ENCODE measurements around the gene GSTA4. TPM values are rescaled to one million over a fixed set of nuclear protein-coding genes. Genes with fewer than 3 reads are reported as not detected.

GSTA4 gene
- total RNA-seq, 1 experiment from 2014 or later = 5.3 TPM

DNA sequence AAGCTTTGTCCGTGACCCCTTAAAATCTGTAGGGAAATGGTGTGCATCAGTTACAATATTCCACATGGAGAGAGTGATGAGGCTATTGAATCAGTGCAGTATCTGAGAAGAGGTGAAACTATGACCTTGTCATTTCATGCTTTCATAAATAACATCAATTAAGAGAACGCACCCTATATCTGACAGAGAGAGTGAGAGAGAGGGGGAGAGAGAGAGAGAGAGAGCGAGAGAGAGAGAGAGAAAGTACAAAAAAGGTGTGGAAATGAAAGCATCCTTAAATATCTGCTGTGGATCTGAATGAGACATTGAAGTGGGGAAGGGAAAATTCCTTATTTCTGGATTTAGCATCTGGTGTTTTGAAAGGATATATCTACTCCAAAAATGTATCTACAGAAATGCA, 12.4 kb downstream of the GSTA4 start:
- Mint-ChIP-seq H3K36me3 (ENCODE audit: insufficient read depth, unreplicated experiment) (peaks cover 24% of the 10 kb centered on the region), H3K27ac (ENCODE audit: low read depth, unreplicated experiment) (no peak overlapping the region), H3K9me3 (ENCODE audit: unreplicated experiment) (no peaks in the 10 kb centered on the region), H3K4me3 (ENCODE audit: unreplicated experiment) (no peak overlapping the region), H3K27me3 (ENCODE audit: insufficient read depth, unreplicated experiment) (no peaks in the 10 kb centered on the region), H3K4me1 (ENCODE audit: insufficient read depth, unreplicated experiment) (no peaks in the 10 kb centered on the region)
- intact Hi-C loops (cut with micrococcal nuclease) = no loop called here
- TF ChIP-seq CTCF (IDR thresholded peaks at IDR 0.05; ENCODE audit: unreplicated experiment) = no peak
- CTCF ChIA-PET = interaction anchor here (0.6 to 1.0 kb wide), 3 partner anchors 13 to 150 kb away, joined by 3 to 4 read pairs (median 3); partner anchors contain the start of gene GSTA4
- POLR2A ChIA-PET = interaction anchor here (0.7 to 1.4 kb wide), 2 partner anchors 24 to 290 kb away, joined by 3 to 4 read pairs; no protein-coding TSS in a partner anchor
- BruUV-seq (replicated peaks) = no TSS peak
- DNase-seq (ENCODE audit: unreplicated experiment) = no peak

DNA sequence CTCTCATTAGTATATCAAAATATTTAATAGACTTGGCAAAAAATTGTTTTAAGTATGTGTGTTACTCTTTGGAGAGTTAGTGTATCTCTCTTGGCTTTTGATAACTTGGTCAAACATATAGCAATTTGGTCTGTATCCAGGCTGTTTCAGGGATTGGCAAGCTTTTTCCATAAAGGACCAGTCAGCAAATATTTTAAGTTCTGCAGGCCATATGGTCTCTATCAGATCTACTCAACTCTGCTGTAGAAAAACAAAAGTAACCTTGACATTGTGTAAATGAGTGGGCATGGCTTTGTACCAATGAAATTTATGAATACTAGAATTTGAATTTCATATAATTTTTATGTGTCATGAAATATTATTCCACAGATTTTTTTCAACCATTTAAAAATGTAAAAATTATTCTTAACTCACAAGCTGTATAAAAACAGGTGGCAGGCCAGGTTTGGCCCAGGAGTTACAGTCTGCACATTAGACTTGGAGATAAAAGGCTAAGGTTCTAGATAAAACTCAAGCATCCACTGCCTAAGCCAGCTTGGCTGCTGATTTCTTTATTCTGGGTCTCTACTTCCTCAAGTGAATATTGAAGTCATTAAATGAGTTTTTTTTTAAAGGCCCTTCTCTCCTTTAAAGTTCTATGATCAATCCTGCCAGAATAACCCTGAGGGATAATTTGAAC, 13.7 kb downstream of the GSTA4 start:
- intact Hi-C loops (cut with micrococcal nuclease) = no loop called here

DNA sequence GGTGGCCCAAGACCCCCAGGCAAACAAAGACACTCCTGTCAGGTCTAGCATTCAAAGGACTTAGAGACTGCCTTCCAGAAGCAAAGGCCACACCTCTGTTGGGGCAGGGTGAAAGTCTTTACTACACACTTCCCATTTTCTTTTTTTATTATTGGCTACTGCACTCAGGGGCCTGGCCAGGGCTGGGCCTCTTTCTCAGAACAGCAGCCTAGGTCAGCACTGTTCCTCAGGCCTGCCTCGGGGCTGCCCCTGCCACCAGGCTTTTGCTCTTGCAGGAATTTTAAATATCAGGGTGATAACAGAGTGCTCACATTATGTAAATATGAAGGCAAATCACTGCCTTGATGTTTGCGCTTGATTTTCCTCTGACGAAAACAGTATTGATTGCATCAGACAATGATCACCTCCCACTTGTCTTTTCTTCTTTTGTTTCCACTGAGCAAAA, 18.5 kb downstream of the GSTA4 start:
- Mint-ChIP-seq H3K27ac (ENCODE audit: low read depth, unreplicated experiment) (no peak overlapping the region), H3K27me3 (ENCODE audit: insufficient read depth, unreplicated experiment) (no peaks in the 10 kb centered on the region), H3K9me3 (ENCODE audit: unreplicated experiment) (no peaks in the 10 kb centered on the region), H3K4me1 (ENCODE audit: insufficient read depth, unreplicated experiment) (no peaks in the 10 kb centered on the region), H3K4me3 (ENCODE audit: unreplicated experiment) (no peak overlapping the region), H3K36me3 (ENCODE audit: insufficient read depth, unreplicated experiment) (peaks cover 5% of the 10 kb centered on the region)
- BruUV-seq (replicated peaks) = no TSS peak
- no peak for TF ChIP-seq CTCF (IDR thresholded peaks at IDR 0.05; ENCODE audit: unreplicated experiment)
- intact Hi-C loops (cut with micrococcal nuclease) = no loop called here
- CTCF ChIA-PET = interaction anchor here (0.7 kb wide), 1 partner anchor 84 kb away, joined by 4 read pairs; no protein-coding TSS in a partner anchor
- POLR2A ChIA-PET = interaction anchor here (0.7 to 0.8 kb wide), 2 partner anchors 9 to 280 kb away, joined by 3 read pairs; no protein-coding TSS in a partner anchor
- no peak for DNase-seq (ENCODE audit: unreplicated experiment)

More for the DNA sequence above, 13.7 kb downstream of the GSTA4 start:
- CTCF ChIA-PET = interaction anchor here (0.6 to 1.0 kb wide), 2 partner anchors 14 to 796 kb away, joined by 3 to 4 read pairs; partner anchors contain the start of genes GSTA4 and IL17A
- POLR2A ChIA-PET = interaction anchor here (0.9 to 1.8 kb wide), 4 partner anchors 12 to 48 kb away, joined by 3 to 9 read pairs (median 4); partner anchors contain the start of gene GSTA4
- H3K4me1 Mint-ChIP-seq (ENCODE audit: insufficient read depth, unreplicated experiment) = no peaks in the 10 kb centered on the region
- no peak overlapping the region for H3K27ac Mint-ChIP-seq (ENCODE audit: low read depth, unreplicated experiment)
- no TSS peak for BruUV-seq (replicated peaks)
- no peaks in the 10 kb centered on the region for H3K9me3 Mint-ChIP-seq (ENCODE audit: unreplicated experiment)
- no peaks in the 10 kb centered on the region for H3K27me3 Mint-ChIP-seq (ENCODE audit: insufficient read depth, unreplicated experiment)
- no peak for DNase-seq (ENCODE audit: unreplicated experiment)
- H3K4me3 Mint-ChIP-seq (ENCODE audit: unreplicated experiment) = no peak overlapping the region
- no peak for TF ChIP-seq CTCF (IDR thresholded peaks at IDR 0.05; ENCODE audit: unreplicated experiment)
- peaks cover 24% of the 10 kb centered on the region for H3K36me3 Mint-ChIP-seq (ENCODE audit: insufficient read depth, unreplicated experiment)

GRCh38 chr6:52976149-52976548, 18.9 kb downstream of the GSTA4 start:
- no TSS peak for BruUV-seq (replicated peaks)

More at GRCh38 chr6:52976149-52976548, 18.9 kb downstream of the GSTA4 start:
- Mint-ChIP-seq H3K36me3 (ENCODE audit: insufficient read depth, unreplicated experiment) (peaks cover 5% of the 10 kb centered on the region), H3K4me3 (ENCODE audit: unreplicated experiment) (no peak overlapping the region), H3K4me1 (ENCODE audit: insufficient read depth, unreplicated experiment) (no peaks in the 10 kb centered on the region), H3K27ac (ENCODE audit: low read depth, unreplicated experiment) (no peak overlapping the region), H3K9me3 (ENCODE audit: unreplicated experiment) (no peaks in the 10 kb centered on the region), H3K27me3 (ENCODE audit: insufficient read depth, unreplicated experiment) (no peaks in the 10 kb centered on the region)
- TF ChIP-seq CTCF (IDR thresholded peaks at IDR 0.05; ENCODE audit: unreplicated experiment) = no peak
- intact Hi-C loops (cut with micrococcal nuclease) = no loop called here
- DNase-seq (ENCODE audit: unreplicated experiment) = no peak
- ChIA-PET CTCF (interaction anchor here (0.7 kb wide), 1 partner anchor 84 kb away, joined by 4 read pairs; no protein-coding TSS in a partner anchor), POLR2A (interaction anchor here (0.6 to 0.8 kb wide), 2 partner anchors 9 to 17 kb away, joined by 3 read pairs; no protein-coding TSS in a partner anchor)
